Osteoblast (primary cell): Measurements from ENCODE around the gene ADGRA3. TPM values are rescaled to one million over a fixed set of nuclear protein-coding genes. Genes with fewer than 3 reads are reported as not detected.

ENCODE experiments used
- DNase-seq: peaks from one replicate; pipeline ENCODE4 v3.0.0; 2011; ENCODE audit warnings: low spot score, mixed read lengths; ENCODE audit not compliant: insufficient read length; ENCODE audit errors: missing footprints
- H2AFZ ChIP-seq: 2 replicates; pipeline ENCODE4 v1.6.0; 2011; ENCODE audit warnings: mild to moderate bottlenecking, low read length
- H3K27ac ChIP-seq: 2 replicates; pipeline ENCODE4 v1.5.1; 2011; ENCODE audit warnings: mild to moderate bottlenecking, low read depth, low read length, moderate library complexity
- H3K27me3 ChIP-seq: 2 replicates; pipeline ENCODE4 v1.6.0; 2012; ENCODE audit warnings: mild to moderate bottlenecking, control low read depth, inconsistent platforms, low read length, moderate library complexity; ENCODE audit not compliant: insufficient read depth
- H3K36me3 ChIP-seq: 2 replicates; pipeline ENCODE4 v1.5.1; 2011; ENCODE audit warnings: mild to moderate bottlenecking, low read length, control low read depth, moderate library complexity; ENCODE audit not compliant: insufficient read depth
- H3K4me1 ChIP-seq: 2 replicates; pipeline ENCODE4 v1.5.1; 2011; ENCODE audit warnings: mild to moderate bottlenecking, low read length, control low read depth, moderate library complexity; ENCODE audit not compliant: insufficient read depth
- H3K4me2 ChIP-seq: 2 replicates; pipeline ENCODE4 v1.6.0; 2011; ENCODE audit warnings: mild to moderate bottlenecking, low read length; ENCODE audit not compliant: insufficient read depth
- H3K4me3 ChIP-seq: fragments of 200-600 bp; sonication (generic); 3 replicates; pipeline ENCODE4 v1.5.1; 2012; ENCODE audit warnings: mild to moderate bottlenecking, low read length, inconsistent platforms; ENCODE audit not compliant: insufficient read depth
- H3K79me2 ChIP-seq: 2 replicates; pipeline ENCODE4 v1.6.0; 2012; ENCODE audit warnings: mild to moderate bottlenecking, low read length, control low read depth, inconsistent platforms; ENCODE audit not compliant: insufficient read depth
- H3K9me3 ChIP-seq: 2 replicates; pipeline ENCODE4 v1.5.1; 2011; ENCODE audit warnings: low read depth, low read length, control low read depth
- H4K20me1 ChIP-seq: 2 replicates; pipeline ENCODE4 v1.6.0; 2012; ENCODE audit warnings: mild to moderate bottlenecking, low read length, control low read depth; ENCODE audit not compliant: insufficient read depth
- CTCF ChIP-seq: IDR thresholded peaks from 2 replicates; pipeline ENCODE4 v1.5.1; 2011; ENCODE audit warnings: mild to moderate bottlenecking, low read depth, low read length, moderate library complexity; ENCODE audit errors: extremely low read depth
- total RNA-seq: library from RNA; depleted of rRNA; stranded (reverse); fragments of >200 nt; gene quantifications from 2 replicates; pipeline ENCODE4 v1.2.3, GENCODE V29; 2012

ADGRA3 gene
- total RNA-seq, 1 donor, result 25.3 TPM

GRCh38 chr4:22483551-22483981, 32.3 kb downstream of the ADGRA3 start:
- Histone ChIP-seq H3K36me3 (no peaks in the 10 kb centered on the region), H3K9me3 (no peaks in the 10 kb centered on the region), H4K20me1 (no peaks in the 10 kb centered on the region), H3K4me1 (peaks cover 22% of the 10 kb centered on the region), H3K4me3 (peak overlapping the region; percentile 19), H3K27ac (peak overlapping the region; percentile 55), H3K79me2 (peaks cover 2% of the 10 kb centered on the region), H2AFZ (no peak overlapping the region), H3K27me3 (no peaks in the 10 kb centered on the region), H3K4me2 (peak overlapping the region; percentile 67)
- TF ChIP-seq CTCF, result no peak
- no peak for DNase-seq

GRCh38 chr4:22482250-22483127, 33.4 kb downstream of the ADGRA3 start:
- Histone ChIP-seq H4K20me1 (no peaks in the 10 kb centered on the region), H3K36me3 (no peaks in the 10 kb centered on the region), H3K27me3 (no peaks in the 10 kb centered on the region), H2AFZ (no peak overlapping the region), H3K79me2 (no peaks in the 10 kb centered on the region), H3K27ac (no peak overlapping the region), H3K9me3 (no peaks in the 10 kb centered on the region), H3K4me2 (no peak overlapping the region), H3K4me3 (no peak overlapping the region), H3K4me1 (peaks cover 22% of the 10 kb centered on the region)
- no peak for TF ChIP-seq CTCF
- DNase-seq, result no peak

GRCh38 chr4:22480675-22481327, 35.1 kb downstream of the ADGRA3 start:
- Histone ChIP-seq H3K9me3 (no peaks in the 10 kb centered on the region), H3K4me3 (no peak overlapping the region), H3K36me3 (no peaks in the 10 kb centered on the region), H3K27ac (no peak overlapping the region), H3K4me1 (peaks cover 20% of the 10 kb centered on the region), H3K4me2 (no peak overlapping the region), H3K79me2 (peaks cover 2% of the 10 kb centered on the region), H3K27me3 (no peaks in the 10 kb centered on the region), H4K20me1 (no peaks in the 10 kb centered on the region), H2AFZ (no peak overlapping the region)
- DNase-seq, result peak; percentile 42
- TF ChIP-seq CTCF, result no peak

GRCh38 chr4:22478426-22478825, 37.4 kb downstream of the ADGRA3 start:
- Histone ChIP-seq H4K20me1 (no peaks in the 10 kb centered on the region), H2AFZ (no peak overlapping the region), H3K27me3 (no peaks in the 10 kb centered on the region), H3K27ac (no peak overlapping the region), H3K4me3 (no peak overlapping the region), H3K4me2 (no peak overlapping the region), H3K79me2 (peaks cover 2% of the 10 kb centered on the region), H3K36me3 (no peaks in the 10 kb centered on the region), H3K4me1 (peaks cover 24% of the 10 kb centered on the region), H3K9me3 (no peaks in the 10 kb centered on the region)
- DNase-seq, result no peak
- TF ChIP-seq CTCF, result no peak
